H9 (cell line): ENCODE results near the gene LMX1A. TPM values are rescaled to one million over a fixed set of nuclear protein-coding genes. Genes with fewer than 3 reads are reported as not detected.

Source experiments
- DNase-seq: peaks from one replicate; pipeline ENCODE4 v3.0.0-alpha.2; 2017
- H2AFZ ChIP-seq: one replicate; pipeline ENCODE4 v1.6.1; 2013; ENCODE audit warnings: mild to moderate bottlenecking, low read length, control low read depth, moderate library complexity
- H2AK5ac ChIP-seq: 2 replicates; pipeline ENCODE4 v1.6.1; 2013; ENCODE audit warnings: low read length, control low read depth, mixed read lengths; ENCODE audit not compliant: insufficient read length
- H2BK120ac ChIP-seq: one replicate; pipeline ENCODE4 v1.6.1; 2013; ENCODE audit warnings: low read depth, mild to moderate bottlenecking, low read length, control low read depth, inconsistent platforms; ENCODE audit not compliant: poor library complexity, severe bottlenecking
- H2BK12ac ChIP-seq: 2 replicates; pipeline ENCODE4 v1.6.1; 2013; ENCODE audit warnings: low read length, control low read depth, mixed read lengths, low read depth; ENCODE audit not compliant: insufficient read length
- H2BK15ac ChIP-seq: 2 replicates; pipeline ENCODE4 v1.6.1; 2013; ENCODE audit warnings: low read depth, low read length, control low read depth
- H2BK20ac ChIP-seq: one replicate; pipeline ENCODE4 v1.6.1; 2013; ENCODE audit warnings: low read depth, mild to moderate bottlenecking, low read length, control low read depth, inconsistent platforms; ENCODE audit not compliant: poor library complexity, severe bottlenecking
- H2BK5ac ChIP-seq: 2 replicates; pipeline ENCODE4 v1.6.1; 2013; ENCODE audit warnings: low read length, control low read depth, mixed read lengths; ENCODE audit not compliant: insufficient read length
- H3K14ac ChIP-seq: 2 replicates; pipeline ENCODE4 v1.6.1; 2013; ENCODE audit warnings: low read length, control low read depth; ENCODE audit not compliant: insufficient read depth
- H3K18ac ChIP-seq: 2 replicates; pipeline ENCODE4 v1.6.1; 2013; ENCODE audit warnings: low read depth, mild to moderate bottlenecking, mixed read lengths, low read length, control low read depth; ENCODE audit not compliant: insufficient read length
- H3K23ac ChIP-seq: 2 replicates; pipeline ENCODE4 v1.6.1; 2013; ENCODE audit warnings: low read length, control low read depth, mixed read lengths, low read depth; ENCODE audit not compliant: insufficient read length
- H3K23me2 ChIP-seq: 2 replicates; pipeline ENCODE4 v1.6.1; 2013; ENCODE audit warnings: low read depth, mild to moderate bottlenecking, mixed read lengths, low read length, control low read depth; ENCODE audit not compliant: insufficient read length, poor library complexity, severe bottlenecking
- H3K27ac ChIP-seq: 2 replicates; pipeline ENCODE4 v1.5.1; 2013; ENCODE audit warnings: low read length, control low read depth, mixed read lengths, low read depth; ENCODE audit not compliant: insufficient read length
- H3K27me3 ChIP-seq: 2 replicates; pipeline ENCODE4 v1.6.1; 2013; ENCODE audit warnings: low read length, control low read depth, inconsistent platforms; ENCODE audit not compliant: insufficient read depth
- H3K4ac ChIP-seq: 2 replicates; pipeline ENCODE4 v1.6.1; 2013; ENCODE audit warnings: low read depth, mild to moderate bottlenecking, control low read depth, inconsistent platforms, low read length, moderate library complexity
- H3K4me1 ChIP-seq: 2 replicates; pipeline ENCODE4 v1.6.1; 2013; ENCODE audit warnings: low read length, control low read depth, inconsistent platforms; ENCODE audit not compliant: insufficient read depth
- H3K4me2 ChIP-seq: 2 replicates; pipeline ENCODE4 v1.6.1; 2013; ENCODE audit warnings: low read length, control low read depth, mixed read lengths; ENCODE audit not compliant: insufficient read length, insufficient read depth
- H3K56ac ChIP-seq: 2 replicates; pipeline ENCODE4 v1.6.1; 2013; ENCODE audit warnings: low read depth, mild to moderate bottlenecking, mixed read lengths, low read length, control low read depth; ENCODE audit not compliant: insufficient read length
- H3K79me1 ChIP-seq: 2 replicates; pipeline ENCODE4 v1.6.1; 2013; ENCODE audit warnings: low read depth, mild to moderate bottlenecking, moderate library complexity, low read length, control low read depth, inconsistent platforms; ENCODE audit not compliant: insufficient read depth, poor library complexity, severe bottlenecking
- H3K79me2 ChIP-seq: 2 replicates; pipeline ENCODE4 v1.6.1; 2013; ENCODE audit warnings: low read length, control low read depth, inconsistent platforms; ENCODE audit not compliant: insufficient read depth
- H3K9ac ChIP-seq: 2 replicates; pipeline ENCODE4 v1.6.1; 2013; ENCODE audit warnings: low read length, control low read depth, mixed read lengths; ENCODE audit not compliant: insufficient read length; ENCODE audit errors: extremely low read depth
- H3K9me3 ChIP-seq: one replicate; pipeline ENCODE4 v1.6.1; 2013; ENCODE audit warnings: low read depth, low read length, inconsistent platforms; ENCODE audit not compliant: control insufficient read depth
- H3T11ph ChIP-seq: one replicate; pipeline ENCODE4 v1.6.1; 2013; ENCODE audit warnings: mild to moderate bottlenecking, low read length, control low read depth, inconsistent platforms
- H4K20me1 ChIP-seq: one replicate; pipeline ENCODE4 v1.6.1; 2013; ENCODE audit not compliant: control insufficient read depth, insufficient read length, insufficient read depth
- H4K5ac ChIP-seq: 2 replicates; pipeline ENCODE4 v1.6.1; 2013; ENCODE audit warnings: low read depth, mild to moderate bottlenecking, mixed read lengths, low read length, control low read depth; ENCODE audit not compliant: insufficient read length
- H4K8ac ChIP-seq: replicated peaks from 2 replicates; pipeline ENCODE4 v1.6.1; 2013; ENCODE audit warnings: low read length, control low read depth, mixed read lengths, low read depth; ENCODE audit not compliant: insufficient read length
- H4K91ac ChIP-seq: 2 replicates; pipeline ENCODE4 v1.6.1; 2013; ENCODE audit warnings: low read depth, mild to moderate bottlenecking, moderate library complexity, mixed read lengths, low read length, control low read depth; ENCODE audit not compliant: insufficient read length
- H3K27ac Mint-ChIP-seq, 3 experiments: 2 replicates in 2 of 3; 3 replicates in 1 of 3; pipeline ENCODE4 v1.8.0; 2020 to 2021; ENCODE audit warnings: mixed read lengths in 3 of 3, mild to moderate bottlenecking in 1 of 3, moderate library complexity in 1 of 3
- H3K27me3 Mint-ChIP-seq: 2 replicates; pipeline ENCODE4 v1.8.0; 2021; ENCODE audit warnings: low read depth, mild to moderate bottlenecking, moderate library complexity, mixed read lengths
- H3K36me3 Mint-ChIP-seq, 3 experiments: 2 replicates in 2 of 3; 3 replicates in 1 of 3; pipeline ENCODE4 v1.8.0; 2020 to 2021; ENCODE audit warnings: low read depth in 3 of 3, mixed read lengths in 3 of 3; ENCODE audit not compliant: insufficient read depth in 1 of 3
- H3K4me1 Mint-ChIP-seq, 2 experiments: 2 replicates each; pipeline ENCODE4 v1.8.0; 2020; ENCODE audit warnings: mixed read lengths in 2 of 2
- H3K4me3 Mint-ChIP-seq, 2 experiments: 2 replicates in 1 of 2; 3 replicates in 1 of 2; pipeline ENCODE4 v1.8.0; 2020 to 2021; ENCODE audit warnings: mild to moderate bottlenecking in 2 of 2, mixed read lengths in 2 of 2, moderate library complexity in 1 of 2
- H3K9me3 Mint-ChIP-seq, 2 experiments: 2 replicates in 1 of 2; 3 replicates in 1 of 2; pipeline ENCODE4 v1.8.0; 2020; ENCODE audit warnings: mild to moderate bottlenecking in 2 of 2, mixed read lengths in 2 of 2, moderate library complexity in 1 of 2
- CTCF ChIP-seq: fragments of 200-600 bp; sonication (generic); conservative IDR thresholded peaks from 3 replicates; pipeline ENCODE4 v1.8.0; 2021; ENCODE audit warnings: antibody characterized with exemption, mild to moderate bottlenecking
- WGBS: extraction: QIAGEN DNeasy Blood & Tissue Kit; methylation state at CpG from one replicate; pipeline ENCODE4 v1.1.7; 2013; ENCODE audit warnings: missing lambda C conversion rate, low lambda C conversion rate, mixed read lengths; ENCODE audit not compliant: insufficient read length; ENCODE audit errors: extremely low coverage; 5-methylcytosine and 5-hydroxymethylcytosine counted together
- total RNA-seq: library from RNA; stranded (reverse); gene quantifications from 2 replicates; pipeline ENCODE4 v1.2.1, GENCODE V29; 2021

Gene LMX1A
- total RNA-seq, 1 experiment from 2014 or later, result not detected

- no peaks in the 10 kb centered on the region for H3K23me2 ChIP-seq
- no peak overlapping the region for H2BK15ac ChIP-seq
- Mint-ChIP-seq H3K9me3 (no peaks in the 10 kb centered on the region; a peak in 1 of 5 replicates), H3K36me3 (no peaks in the 10 kb centered on the region), H3K4me3 (no peak overlapping the region), H3K27ac (peak overlapping the region in 2 of 3 experiments; percentile 20 to 75; a peak in 2 of 7 replicates), H3K4me1 (peaks cover 18 to 63% of the 10 kb centered on the region in 2 experiments), H3K27me3 (peaks cover 82% of the 10 kb centered on the region)
- no peak overlapping the region for H4K91ac ChIP-seq
- H3K18ac ChIP-seq, result no peak overlapping the region
- no peaks in the 10 kb centered on the region for H4K20me1 ChIP-seq
- no peak overlapping the region for H2BK20ac ChIP-seq
- H2BK12ac ChIP-seq, result no peak overlapping the region
- H3K56ac ChIP-seq, result no peak overlapping the region
- H3K27ac ChIP-seq, result no peak overlapping the region
- no peak overlapping the region for H3T11ph ChIP-seq
- H2BK120ac ChIP-seq, result no peak overlapping the region
- H3K9me3 ChIP-seq, result no peaks in the 10 kb centered on the region
- H3K23ac ChIP-seq, result no peak overlapping the region
- no peaks in the 10 kb centered on the region for H3K27me3 ChIP-seq
- no peak overlapping the region for H2AFZ ChIP-seq
- no peak overlapping the region for H3K4ac ChIP-seq
- no CpG with 5 or more reads among the region's 3 CpGs for WGBS
- H2BK5ac ChIP-seq, result no peak overlapping the region
- H3K79me1 ChIP-seq, result no peaks in the 10 kb centered on the region
- no peak for DNase-seq
- peaks cover 3% of the 10 kb centered on the region; the same call in 1 of the 2 replicates for H3K4me1 ChIP-seq
- no peak overlapping the region for H4K5ac ChIP-seq
- TF ChIP-seq CTCF, result no peak
- H2AK5ac ChIP-seq, result no peak overlapping the region
- H3K4me2 ChIP-seq, result no peak overlapping the region
- H4K8ac ChIP-seq, result no peak overlapping the region
- no peak overlapping the region for H3K9ac ChIP-seq
- H3K14ac ChIP-seq, result no peak overlapping the region
- no peaks in the 10 kb centered on the region for H3K79me2 ChIP-seq
These were observed 11.8 kb downstream of the LMX1A start for GRCh38 chr1:165344736-165345135.
